K562 (cell line): ENCODE measurements around the gene MAD2L1BP. TPM values are rescaled to one million over a fixed set of nuclear protein-coding genes. Genes with fewer than 3 reads are reported as not detected.
A peak's percentile ranks its signal among the peaks of the same experiment; 100 is the strongest.

Experiments
- BHLHE40 ChIP-seq: IDR thresholded peaks from 2 replicates; pipeline ENCODE4 v1.6.1; 2011; ENCODE audit warnings: low read length, improper control_type of control experiment
- CC2D1A ChIP-seq: fragments of 450-650 bp; IDR thresholded peaks from 2 replicates; pipeline ENCODE4 v1.6.1; 2017; ENCODE audit warnings: mild to moderate bottlenecking
- CHCHD3 ChIP-seq: fragments of 250-450 bp; sonication (Bioruptor Pico); IDR thresholded peaks from 2 replicates; pipeline ENCODE4 v2.1.2; 2022; ENCODE audit warnings: mild to moderate bottlenecking
- FOXK2 ChIP-seq, 2 experiments: fragments of 450-650 bp; IDR thresholded peaks in 1 of 2; conservative IDR thresholded peaks in 1 of 2; 2 replicates each; pipeline ENCODE4 v1.6.1; 2016; ENCODE audit warnings: low read depth in 2 of 2, mild to moderate bottlenecking in 1 of 2
- HDAC2 ChIP-seq: fragments of 450-650 bp; IDR thresholded peaks from 2 replicates; pipeline ENCODE4 v1.6.1; 2016; ENCODE audit warnings: mild to moderate bottlenecking
- HDAC8 ChIP-seq: fragments of 450-650 bp; IDR thresholded peaks from 2 replicates; pipeline ENCODE4 v1.6.1; 2016; ENCODE audit warnings: mild to moderate bottlenecking, missing genetic modification characterization, moderate library complexity, missing compliant biosample characterization
- KDM4B ChIP-seq, 2 experiments: fragments of 450-650 bp in 1 of 2; sonication (generic) in 1 of 2; IDR thresholded peaks; 2 replicates each; pipeline ENCODE4 v1.6.1; 2016 to 2017; ENCODE audit warnings: borderline replicate concordance in 2 of 2, antibody characterized with exemption in 1 of 2, low read depth in 1 of 2, mild to moderate bottlenecking in 1 of 2
- KDM5B ChIP-seq: fragments of 200-600 bp; sonication (generic); IDR thresholded peaks from 2 replicates; pipeline ENCODE4 v1.6.1; 2012; ENCODE audit warnings: low read depth, mild to moderate bottlenecking, moderate library complexity, low read length, control low read depth, inconsistent platforms; ENCODE audit not compliant: insufficient replicate concordance
- NCOA1 ChIP-seq: fragments of 450-650 bp; IDR thresholded peaks from 2 replicates; pipeline ENCODE4 v1.6.1; 2016; ENCODE audit warnings: low read depth
- NFATC3 ChIP-seq: fragments of 450-650 bp; IDR thresholded peaks from 2 replicates; pipeline ENCODE4 v1.6.1; 2017; ENCODE audit warnings: mild to moderate bottlenecking
- NFXL1 ChIP-seq: fragments of 450-650 bp; formaldehyde crosslinking; IDR thresholded peaks from 2 replicates; pipeline ENCODE4 v1.4.0; 2021; ENCODE audit warnings: mild to moderate bottlenecking
- PTBP1 ChIP-seq: fragments of 200-400 bp; formaldehyde crosslinking; IDR thresholded peaks from 2 replicates; pipeline ENCODE4 v1.6.1; 2017; ENCODE audit warnings: low read depth, low read length
- RFX5 ChIP-seq: IDR thresholded peaks from 2 replicates; pipeline ENCODE4 v1.6.1; 2011; ENCODE audit warnings: low read depth, mild to moderate bottlenecking, improper control_type of control experiment, low read length
- SIN3B ChIP-seq: fragments of 450-650 bp; IDR thresholded peaks from 2 replicates; pipeline ENCODE4 v1.6.1; 2017; ENCODE audit warnings: low read depth, mild to moderate bottlenecking, moderate library complexity
- TEAD4 ChIP-seq, 2 experiments: sonication (generic) in 1 of 2; formaldehyde crosslinking in 1 of 2; IDR thresholded peaks; 2 replicates each; pipeline versions ENCODE4 v1.6.1 to v1.8.0; 2012 to 2022; ENCODE audit warnings: borderline replicate concordance in 1 of 2, inconsistent platforms in 1 of 2, low read length in 1 of 2, mild to moderate bottlenecking in 1 of 2, missing genetic modification reagents in 1 of 2
- TSC22D4 ChIP-seq: fragments of 450-650 bp; IDR thresholded peaks from 2 replicates; pipeline ENCODE4 v1.6.1; 2016; ENCODE audit warnings: missing genetic modification characterization, missing biosample characterization, control low read depth
- ZNF41 ChIP-seq: fragments of 250-450 bp; sonication (Bioruptor Pico); conservative IDR thresholded peaks from 2 replicates; pipeline ENCODE4 v1.4.0; 2020; ENCODE audit warnings: mild to moderate bottlenecking
- ZNF696 ChIP-seq: fragments of 250-450 bp; sonication (Bioruptor Pico); conservative IDR thresholded peaks from 2 replicates; pipeline ENCODE4 v1.4.0; 2020; ENCODE audit warnings: mild to moderate bottlenecking, moderate library complexity
- polyA plus RNA-seq, 8 experiments: library from polyadenylated mRNA; depleted of rRNA in 4 of 8; stranded (reverse) in 5 of 8; unstranded in 3 of 8; fragments of >200 nt; fragmentation: Nextera tagmentation in 2 of 8; fragmentation: Illumina TruSeq in 1 of 8; extraction: Ambion mirVana in 2 of 8; extraction: Trizol in 1 of 8; gene quantifications; 2 replicates each; pipeline versions ENCODE4 v1.2.1 to v1.2.3, GENCODE V29; 2011 to 2014; ENCODE audit warnings: inconsistent platforms in 1 of 8, missing spikeins in 1 of 8
- total RNA-seq, 7 experiments: library from RNA; depleted of rRNA in 6 of 7; stranded (reverse); fragments of >200 nt in 6 of 7; fragmentation: Illumina TruSeq in 2 of 7; extraction: Trizol in 2 of 7; gene quantifications; 2 replicates each; pipeline versions ENCODE4 v1.2.1 to v1.2.3, GENCODE V29; 2011 to 2021; ENCODE audit warnings: low replicate concordance in 1 of 7
- TF ChIP-seq, protein P1 (sequence below): sonication (generic); formaldehyde crosslinking; IDR thresholded peaks from 2 replicates; pipeline ENCODE4 v1.8.0; 2022; ENCODE audit warnings: mild to moderate bottlenecking, missing genetic modification reagents
- TF ChIP-seq, protein P2 (sequence below): fragments of 450-650 bp; formaldehyde crosslinking; conservative IDR thresholded peaks from 2 replicates; pipeline ENCODE4 v1.4.0; 2022; ENCODE audit warnings: mild to moderate bottlenecking, missing genetic modification characterization
- TF ChIP-seq, protein P3 (sequence below): sonication (generic); formaldehyde crosslinking; IDR thresholded peaks from 2 replicates; pipeline ENCODE4 v1.8.0; 2022; ENCODE audit warnings: mild to moderate bottlenecking, missing genetic modification reagents

Gene MAD2L1BP
- total and polyA plus RNA-seq, 9 of the 15 experiments (the other 6 are each of a cell fraction or from before 2014, with no cell fraction given): 69.7 to 321 (median 111) TPM

DNA sequence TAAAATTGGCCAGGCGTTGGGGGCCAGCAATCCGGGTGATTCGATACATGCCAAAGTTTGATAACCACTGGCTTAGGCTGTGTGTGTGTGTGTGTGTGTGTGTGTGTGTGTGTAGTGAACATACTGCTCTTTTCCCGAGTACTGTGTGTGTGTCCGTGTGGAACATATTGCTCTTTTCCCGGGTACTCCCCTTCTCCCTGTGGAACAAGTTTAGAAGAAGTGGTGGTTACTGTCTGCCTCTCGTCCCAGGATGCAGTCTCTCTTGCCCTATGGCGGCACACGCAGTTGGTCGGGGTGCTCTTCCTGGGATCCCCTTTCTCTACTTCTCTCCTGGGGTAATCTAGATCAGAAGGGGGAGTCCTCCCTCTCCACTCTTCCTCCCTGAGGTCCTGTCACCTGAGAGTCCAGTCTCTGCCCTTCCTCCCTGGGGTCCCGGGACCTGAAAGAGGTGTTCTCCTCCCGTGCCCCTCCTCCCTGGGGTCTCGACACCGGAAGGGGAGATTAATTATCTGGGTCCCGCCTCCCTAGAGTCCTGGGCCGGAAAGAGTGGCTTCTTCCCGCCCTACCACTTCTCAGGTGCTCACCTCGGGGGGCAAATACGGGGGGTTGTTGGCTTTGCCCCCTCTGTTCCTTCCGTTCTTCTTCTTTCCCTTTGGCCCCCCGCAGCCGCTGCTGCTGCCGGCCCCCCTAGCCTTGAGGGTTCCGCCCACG is 7.1 kb upstream of the MAD2L1BP start (continued):
- TF ChIP-seq CHCHD3 (CRISPR knock-in tag) (no peak), NFATC3 (peak; percentile 40; the same call in 1 of the 2 replicates), FOXK2 (conservative IDR thresholded peaks at IDR 0.05 in 1 of 2, IDR thresholded peaks at IDR 0.05 in 1 of 2; ENCODE audit: low read depth in 2 of 2) (no peak), ZNF41 (CRISPR knock-in tag) (peak; percentile 9; the same call in 1 of the 2 replicates), CC2D1A (0 out of 2 replicates have a peak, but pooled peaks have one; percentile 33), TSC22D4 (tag) (no peak), PTBP1 (no peak), NCOA1 (peak; percentile 51), HDAC8 (tag) (peak; percentile 88; the same call in 1 of the 2 replicates), NFXL1 (0 out of 2 replicates have a peak, but pooled peaks have one; percentile 11), ZNF696 (no peak), TEAD4 (IDR thresholded peaks at IDR 0.05; ENCODE audit: low read length) (peak; percentile 14; the same call in 1 of the 2 replicates), TEAD4 (CRISPR knock-in tag; IDR thresholded peaks at IDR 0.05; ENCODE audit: borderline replicate concordance) (no peak), RFX5 (no peak), SIN3B (no peak), KDM4B (IDR thresholded peaks at IDR 0.05; ENCODE audit: borderline replicate concordance in 2 of 2, low read depth in 1 of 2) (no peak; a peak in 1 of 4 replicates), HDAC2 (peak; percentile 84; the same call in 1 of the 2 replicates), BHLHE40 (peak; percentile 68), KDM5B (peak; percentile 2)
- TF ChIP-seq, protein P1, sequence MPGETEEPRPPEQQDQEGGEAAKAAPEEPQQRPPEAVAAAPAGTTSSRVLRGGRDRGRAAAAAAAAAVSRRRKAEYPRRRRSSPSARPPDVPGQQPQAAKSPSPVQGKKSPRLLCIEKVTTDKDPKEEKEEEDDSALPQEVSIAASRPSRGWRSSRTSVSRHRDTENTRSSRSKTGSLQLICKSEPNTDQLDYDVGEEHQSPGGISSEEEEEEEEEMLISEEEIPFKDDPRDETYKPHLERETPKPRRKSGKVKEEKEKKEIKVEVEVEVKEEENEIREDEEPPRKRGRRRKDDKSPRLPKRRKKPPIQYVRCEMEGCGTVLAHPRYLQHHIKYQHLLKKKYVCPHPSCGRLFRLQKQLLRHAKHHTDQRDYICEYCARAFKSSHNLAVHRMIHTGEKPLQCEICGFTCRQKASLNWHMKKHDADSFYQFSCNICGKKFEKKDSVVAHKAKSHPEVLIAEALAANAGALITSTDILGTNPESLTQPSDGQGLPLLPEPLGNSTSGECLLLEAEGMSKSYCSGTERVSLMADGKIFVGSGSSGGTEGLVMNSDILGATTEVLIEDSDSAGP: peak; percentile 13; the same call in 1 of the 2 replicates
- TF ChIP-seq, protein P2, sequence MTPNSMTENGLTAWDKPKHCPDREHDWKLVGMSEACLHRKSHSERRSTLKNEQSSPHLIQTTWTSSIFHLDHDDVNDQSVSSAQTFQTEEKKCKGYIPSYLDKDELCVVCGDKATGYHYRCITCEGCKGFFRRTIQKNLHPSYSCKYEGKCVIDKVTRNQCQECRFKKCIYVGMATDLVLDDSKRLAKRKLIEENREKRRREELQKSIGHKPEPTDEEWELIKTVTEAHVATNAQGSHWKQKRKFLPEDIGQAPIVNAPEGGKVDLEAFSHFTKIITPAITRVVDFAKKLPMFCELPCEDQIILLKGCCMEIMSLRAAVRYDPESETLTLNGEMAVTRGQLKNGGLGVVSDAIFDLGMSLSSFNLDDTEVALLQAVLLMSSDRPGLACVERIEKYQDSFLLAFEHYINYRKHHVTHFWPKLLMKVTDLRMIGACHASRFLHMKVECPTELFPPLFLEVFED (CRISPR knock-in tag): peak; percentile 98
- TF ChIP-seq, protein P3, sequence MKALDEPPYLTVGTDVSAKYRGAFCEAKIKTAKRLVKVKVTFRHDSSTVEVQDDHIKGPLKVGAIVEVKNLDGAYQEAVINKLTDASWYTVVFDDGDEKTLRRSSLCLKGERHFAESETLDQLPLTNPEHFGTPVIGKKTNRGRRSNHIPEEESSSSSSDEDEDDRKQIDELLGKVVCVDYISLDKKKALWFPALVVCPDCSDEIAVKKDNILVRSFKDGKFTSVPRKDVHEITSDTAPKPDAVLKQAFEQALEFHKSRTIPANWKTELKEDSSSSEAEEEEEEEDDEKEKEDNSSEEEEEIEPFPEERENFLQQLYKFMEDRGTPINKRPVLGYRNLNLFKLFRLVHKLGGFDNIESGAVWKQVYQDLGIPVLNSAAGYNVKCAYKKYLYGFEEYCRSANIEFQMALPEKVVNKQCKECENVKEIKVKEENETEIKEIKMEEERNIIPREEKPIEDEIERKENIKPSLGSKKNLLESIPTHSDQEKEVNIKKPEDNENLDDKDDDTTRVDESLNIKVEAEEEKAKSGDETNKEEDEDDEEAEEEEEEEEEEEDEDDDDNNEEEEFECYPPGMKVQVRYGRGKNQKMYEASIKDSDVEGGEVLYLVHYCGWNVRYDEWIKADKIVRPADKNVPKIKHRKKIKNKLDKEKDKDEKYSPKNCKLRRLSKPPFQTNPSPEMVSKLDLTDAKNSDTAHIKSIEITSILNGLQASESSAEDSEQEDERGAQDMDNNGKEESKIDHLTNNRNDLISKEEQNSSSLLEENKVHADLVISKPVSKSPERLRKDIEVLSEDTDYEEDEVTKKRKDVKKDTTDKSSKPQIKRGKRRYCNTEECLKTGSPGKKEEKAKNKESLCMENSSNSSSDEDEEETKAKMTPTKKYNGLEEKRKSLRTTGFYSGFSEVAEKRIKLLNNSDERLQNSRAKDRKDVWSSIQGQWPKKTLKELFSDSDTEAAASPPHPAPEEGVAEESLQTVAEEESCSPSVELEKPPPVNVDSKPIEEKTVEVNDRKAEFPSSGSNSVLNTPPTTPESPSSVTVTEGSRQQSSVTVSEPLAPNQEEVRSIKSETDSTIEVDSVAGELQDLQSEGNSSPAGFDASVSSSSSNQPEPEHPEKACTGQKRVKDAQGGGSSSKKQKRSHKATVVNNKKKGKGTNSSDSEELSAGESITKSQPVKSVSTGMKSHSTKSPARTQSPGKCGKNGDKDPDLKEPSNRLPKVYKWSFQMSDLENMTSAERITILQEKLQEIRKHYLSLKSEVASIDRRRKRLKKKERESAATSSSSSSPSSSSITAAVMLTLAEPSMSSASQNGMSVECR: peak; percentile 83
